K562 (cell line): ENCODE results near the gene SH3BP5L. TPM values are rescaled to one million over a fixed set of nuclear protein-coding genes. Genes with fewer than 3 reads are reported as not detected.

Experiments used
- ARID2 ChIP-seq: fragments of 450-650 bp; IDR thresholded peaks from 2 replicates; pipeline ENCODE4 v1.6.1; 2017; ENCODE audit warnings: antibody characterized with exemption, mild to moderate bottlenecking
- ATF7 ChIP-seq: fragments of 450-650 bp; IDR thresholded peaks from 2 replicates; pipeline ENCODE4 v1.7.1; 2014; ENCODE audit warnings: mild to moderate bottlenecking, moderate library complexity
- C11orf30 ChIP-seq: fragments of 450-650 bp; IDR thresholded peaks from 2 replicates; pipeline ENCODE4 v1.6.1; 2016; ENCODE audit warnings: low read depth, mild to moderate bottlenecking
- CEBPG ChIP-seq, 3 experiments: fragments of 200-800 bp in 1 of 3; sonication (Bioruptor generic) in 1 of 3; sonication (generic) in 1 of 3; formaldehyde crosslinking in 1 of 3; IDR thresholded peaks in 2 of 3; conservative IDR thresholded peaks in 1 of 3; 2 replicates each; pipeline versions ENCODE4 v1.6.1 to v1.8.0; 2016 to 2022; ENCODE audit warnings: missing compliant biosample characterization in 2 of 3, missing genetic modification characterization in 2 of 3, mild to moderate bottlenecking in 1 of 3, missing genetic modification reagents in 1 of 3
- CREM ChIP-seq: IDR thresholded peaks from 2 replicates; pipeline ENCODE4 v1.6.1; 2014; ENCODE audit warnings: antibody characterized with exemption, low read depth
- EP300 ChIP-seq: IDR thresholded peaks from 2 replicates; pipeline ENCODE4 v1.6.1; 2012; ENCODE audit warnings: low read length, improper control_type of control experiment
- EP400 ChIP-seq: fragments of 450-650 bp; IDR thresholded peaks from 2 replicates; pipeline ENCODE4 v1.6.1; 2017; ENCODE audit warnings: antibody characterized with exemption, mild to moderate bottlenecking, moderate library complexity
- ETS2 ChIP-seq: IDR thresholded peaks from 2 replicates; pipeline ENCODE4 v1.6.1; 2016; ENCODE audit warnings: borderline replicate concordance, missing genetic modification characterization, mild to moderate bottlenecking, moderate library complexity, missing compliant biosample characterization; ENCODE audit not compliant: poor library complexity, severe bottlenecking
- ETV1 ChIP-seq: fragments of 450-650 bp; conservative IDR thresholded peaks from 2 replicates; pipeline ENCODE4 v1.6.1; 2016; ENCODE audit warnings: missing genetic modification characterization, control low read depth, low read depth, missing compliant biosample characterization
- HDAC3 ChIP-seq: fragments of 450-650 bp; IDR thresholded peaks from 2 replicates; pipeline ENCODE4 v1.6.1; 2018; ENCODE audit warnings: borderline replicate concordance, mild to moderate bottlenecking, moderate library complexity; ENCODE audit not compliant: partially characterized antibody
- HMBOX1 ChIP-seq: sonication (generic); IDR thresholded peaks from 2 replicates; pipeline ENCODE4 v1.6.1; 2016
- JUND ChIP-seq, 2 experiments: IDR thresholded peaks; 2 replicates in 1 of 2; 3 replicates in 1 of 2; pipeline ENCODE4 v1.6.1; 2011; ENCODE audit warnings: borderline replicate concordance in 2 of 2, low read depth in 2 of 2, low read length in 2 of 2, improper control_type of control experiment in 1 of 2, missing biosample characterization in 1 of 2, missing genetic modification characterization in 1 of 2, missing genetic modification reagents in 1 of 2
- KLF10 ChIP-seq: fragments of 250-450 bp; sonication (Bioruptor Pico); IDR thresholded peaks from 2 replicates; pipeline ENCODE4 v1.6.1; 2021; ENCODE audit warnings: matching md5 sums
- NCOR1 ChIP-seq: fragments of 450-650 bp; IDR thresholded peaks from 2 replicates; pipeline ENCODE4 v1.6.1; 2016; ENCODE audit warnings: mild to moderate bottlenecking, moderate library complexity
- POLR2A ChIP-seq: fragments of 450-650 bp; conservative IDR thresholded peaks from 2 replicates; pipeline ENCODE4 v1.6.1; 2016
- POLR2AphosphoS5 ChIP-seq: IDR thresholded peaks from 2 replicates; pipeline ENCODE4 v1.6.1; 2011; ENCODE audit warnings: mild to moderate bottlenecking, low read depth, low read length, moderate library complexity; ENCODE audit not compliant: control insufficient read depth, insufficient read depth
- RAD21 ChIP-seq, 2 experiments: fragments of 250-450 bp in 1 of 2; fragments of 450-650 bp in 1 of 2; sonication (Bioruptor Pico) in 1 of 2; formaldehyde crosslinking in 1 of 2; IDR thresholded peaks in 1 of 2; conservative IDR thresholded peaks in 1 of 2; 2 replicates each; pipeline versions ENCODE4 v1.4.0 to v1.8.0; 2020 to 2022; ENCODE audit warnings: mild to moderate bottlenecking in 2 of 2, moderate library complexity in 1 of 2
- SPI1 ChIP-seq: IDR thresholded peaks from 2 replicates; pipeline ENCODE4 v1.6.1; 2011; ENCODE audit warnings: low read depth, low read length, control low read depth, borderline replicate concordance
- SREBF2 ChIP-seq: sonication (generic); formaldehyde crosslinking; IDR thresholded peaks from 2 replicates; pipeline ENCODE4 v1.4.0; 2020; ENCODE audit warnings: mild to moderate bottlenecking, missing genetic modification reagents
- SRF ChIP-seq, 2 experiments: fragments of 250-450, 450-650 bp in 1 of 2; sonication (Bioruptor Pico) in 1 of 2; sonication (generic) in 1 of 2; formaldehyde crosslinking; IDR thresholded peaks; 2 replicates each; pipeline versions ENCODE4 v1.5.0 to v1.5.1; 2020 to 2022; ENCODE audit warnings: mild to moderate bottlenecking in 1 of 2, missing genetic modification reagents in 1 of 2
- STAT5A ChIP-seq: IDR thresholded peaks from 2 replicates; pipeline ENCODE4 v1.6.1; 2012; ENCODE audit warnings: low read length, inconsistent platforms, borderline replicate concordance
- TAF9B ChIP-seq: fragments of 450-650 bp; IDR thresholded peaks from 2 replicates; pipeline ENCODE4 v1.6.1; 2018; ENCODE audit warnings: mild to moderate bottlenecking; ENCODE audit not compliant: partially characterized antibody
- TEAD2 ChIP-seq: fragments of 450-650 bp; IDR thresholded peaks from 2 replicates; pipeline ENCODE4 v1.6.1; 2016; ENCODE audit warnings: missing genetic modification characterization, control low read depth, missing compliant biosample characterization
- ZBTB2 ChIP-seq: fragments of 450-650 bp; IDR thresholded peaks from 2 replicates; pipeline ENCODE4 v1.6.1; 2016; ENCODE audit warnings: antibody characterized with exemption
- ZKSCAN1 ChIP-seq: fragments of 150-350 bp; IDR thresholded peaks from 2 replicates; pipeline ENCODE4 v1.6.1; 2016; ENCODE audit warnings: low read depth, low read length
- ZNF12 ChIP-seq: sonication (generic); formaldehyde crosslinking; IDR thresholded peaks from 2 replicates; pipeline ENCODE4 v1.4.0; 2020; ENCODE audit warnings: mild to moderate bottlenecking, missing genetic modification reagents
- ZSCAN29 ChIP-seq: fragments of 450-650 bp; IDR thresholded peaks from 2 replicates; pipeline ENCODE4 v1.6.1; 2017
- polyA plus RNA-seq, 8 experiments: library from polyadenylated mRNA; depleted of rRNA in 4 of 8; stranded (reverse) in 5 of 8; unstranded in 3 of 8; fragments of >200 nt; fragmentation: Nextera tagmentation in 2 of 8; fragmentation: Illumina TruSeq in 1 of 8; extraction: Ambion mirVana in 2 of 8; extraction: Trizol in 1 of 8; gene quantifications; 2 replicates each; pipeline versions ENCODE4 v1.2.1 to v1.2.3, GENCODE V29; 2011 to 2014; ENCODE audit warnings: inconsistent platforms in 1 of 8, missing spikeins in 1 of 8
- total RNA-seq, 7 experiments: library from RNA; depleted of rRNA in 6 of 7; stranded (reverse); fragments of >200 nt in 6 of 7; fragmentation: Illumina TruSeq in 2 of 7; extraction: Trizol in 2 of 7; gene quantifications; 2 replicates each; pipeline versions ENCODE4 v1.2.1 to v1.2.3, GENCODE V29; 2011 to 2021; ENCODE audit warnings: low replicate concordance in 1 of 7
- TF ChIP-seq, protein P1 (sequence below): fragments of 450-650 bp; formaldehyde crosslinking; IDR thresholded peaks from 2 replicates; pipeline ENCODE4 v1.4.0; 2020; ENCODE audit warnings: mild to moderate bottlenecking, moderate library complexity

SH3BP5L gene
- total and polyA plus RNA-seq, 9 of the 15 experiments (the other 6 are each of a cell fraction or from before 2014, with no cell fraction given) = 1.9 to 26.5 (median 15.8) TPM

- peak; percentile 98 for TF ChIP-seq JUND (IDR thresholded peaks at IDR 0.05; ENCODE audit: borderline replicate concordance, low read depth, low read length)
- TF ChIP-seq JUND (tag; IDR thresholded peaks at IDR 0.05; ENCODE audit: borderline replicate concordance, low read depth, low read length) = peak; percentile 97
- TF ChIP-seq NCOR1 = peak; percentile 81
- no peak for TF ChIP-seq ARID2
- no peak for TF ChIP-seq POLR2A
- no peak for TF ChIP-seq ETS2 (tag)
- no peak for TF ChIP-seq HMBOX1
- TF ChIP-seq CREM = peak; percentile 64
- TF ChIP-seq SRF (CRISPR knock-in tag; IDR thresholded peaks at IDR 0.05) = no peak
- peak; percentile 81 for TF ChIP-seq EP400
- TF ChIP-seq SREBF2 (CRISPR knock-in tag) = no peak
- peak; percentile 86 for TF ChIP-seq ATF7
- peak; percentile 81 for TF ChIP-seq C11orf30
- no peak for TF ChIP-seq ZNF12 (CRISPR knock-in tag)
- peak; percentile 46; the same call in 1 of the 2 replicates for TF ChIP-seq STAT5A
- TF ChIP-seq, protein P1, sequence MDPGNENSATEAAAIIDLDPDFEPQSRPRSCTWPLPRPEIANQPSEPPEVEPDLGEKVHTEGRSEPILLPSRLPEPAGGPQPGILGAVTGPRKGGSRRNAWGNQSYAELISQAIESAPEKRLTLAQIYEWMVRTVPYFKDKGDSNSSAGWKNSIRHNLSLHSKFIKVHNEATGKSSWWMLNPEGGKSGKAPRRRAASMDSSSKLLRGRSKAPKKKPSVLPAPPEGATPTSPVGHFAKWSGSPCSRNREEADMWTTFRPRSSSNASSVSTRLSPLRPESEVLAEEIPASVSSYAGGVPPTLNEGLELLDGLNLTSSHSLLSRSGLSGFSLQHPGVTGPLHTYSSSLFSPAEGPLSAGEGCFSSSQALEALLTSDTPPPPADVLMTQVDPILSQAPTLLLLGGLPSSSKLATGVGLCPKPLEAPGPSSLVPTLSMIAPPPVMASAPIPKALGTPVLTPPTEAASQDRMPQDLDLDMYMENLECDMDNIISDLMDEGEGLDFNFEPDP (CRISPR knock-in tag) = no peak
- peak; percentile 91 for TF ChIP-seq EP300
- TF ChIP-seq POLR2AphosphoS5 = no peak
- TF ChIP-seq SPI1 = peak; percentile 95
- TF ChIP-seq ZBTB2 = peak; percentile 89
- no peak; a peak in 2 of 4 replicates for TF ChIP-seq RAD21 (CRISPR knock-in tag; conservative IDR thresholded peaks at IDR 0.05 in 1 of 2, IDR thresholded peaks at IDR 0.05 in 1 of 2)
- peak; percentile 90 for TF ChIP-seq CEBPG (CRISPR knock-in tag; IDR thresholded peaks at IDR 0.05)
- peak; percentile 97 to 98 for TF ChIP-seq CEBPG (tag; conservative IDR thresholded peaks at IDR 0.05 in 1 of 2, IDR thresholded peaks at IDR 0.05 in 1 of 2)
- peak; percentile 82 for TF ChIP-seq TAF9B
- TF ChIP-seq ZSCAN29 = no peak
- no peak for TF ChIP-seq TEAD2 (tag)
- peak; percentile 92 for TF ChIP-seq ETV1 (tag)
- no peak for TF ChIP-seq KLF10 (CRISPR knock-in tag)
- TF ChIP-seq HDAC3 = peak; percentile 76
- no peak for TF ChIP-seq ZKSCAN1
Observed at GRCh38 chr1:248828845-248829244, 3.1 kb upstream of the SH3BP5L start (continued).
